GM12801 (cell line): ENCODE results near the gene VPS13C.

Experiments
- CTCF ChIP-seq: IDR thresholded peaks from one replicate; pipeline ENCODE4 v1.5.1; 2011; ENCODE audit warnings: control low read depth; ENCODE audit not compliant: insufficient read length; ENCODE audit errors: extremely low read depth

Gene VPS13C

GRCh38 chr15:62088353-62088693, 28.1 kb upstream of the VPS13C start:
- TF ChIP-seq CTCF = no peak

- TF ChIP-seq CTCF = no peak
These were observed 27.6 kb upstream of the VPS13C start for GRCh38 chr15:62087671-62088352.

GRCh38 chr15:62085740-62086139, 25.5 kb upstream of the VPS13C start:
- TF ChIP-seq CTCF = no peak

- TF ChIP-seq CTCF = no peak
These were observed 23.2 kb upstream of the VPS13C start for GRCh38 chr15:62083194-62084154.

GRCh38 chr15:62079594-62079993, 19.3 kb upstream of the VPS13C start:
- TF ChIP-seq CTCF = no peak

GRCh38 chr15:62075595-62076277, 15.5 kb upstream of the VPS13C start:
- no peak for TF ChIP-seq CTCF

- no peak for TF ChIP-seq CTCF
These were observed 11.6 kb upstream of the VPS13C start for GRCh38 chr15:62071711-62072308.
